GM21390 (cell line): ENCODE measurements around the gene PNPLA5.

Experiments used
- ATAC-seq: cut with Tn5 transposase; IDR thresholded peaks from one replicate; pipeline ENCODE4 v1.9.1; 2021; ENCODE audit not compliant: unreplicated experiment

The PNPLA5 gene

DNA sequence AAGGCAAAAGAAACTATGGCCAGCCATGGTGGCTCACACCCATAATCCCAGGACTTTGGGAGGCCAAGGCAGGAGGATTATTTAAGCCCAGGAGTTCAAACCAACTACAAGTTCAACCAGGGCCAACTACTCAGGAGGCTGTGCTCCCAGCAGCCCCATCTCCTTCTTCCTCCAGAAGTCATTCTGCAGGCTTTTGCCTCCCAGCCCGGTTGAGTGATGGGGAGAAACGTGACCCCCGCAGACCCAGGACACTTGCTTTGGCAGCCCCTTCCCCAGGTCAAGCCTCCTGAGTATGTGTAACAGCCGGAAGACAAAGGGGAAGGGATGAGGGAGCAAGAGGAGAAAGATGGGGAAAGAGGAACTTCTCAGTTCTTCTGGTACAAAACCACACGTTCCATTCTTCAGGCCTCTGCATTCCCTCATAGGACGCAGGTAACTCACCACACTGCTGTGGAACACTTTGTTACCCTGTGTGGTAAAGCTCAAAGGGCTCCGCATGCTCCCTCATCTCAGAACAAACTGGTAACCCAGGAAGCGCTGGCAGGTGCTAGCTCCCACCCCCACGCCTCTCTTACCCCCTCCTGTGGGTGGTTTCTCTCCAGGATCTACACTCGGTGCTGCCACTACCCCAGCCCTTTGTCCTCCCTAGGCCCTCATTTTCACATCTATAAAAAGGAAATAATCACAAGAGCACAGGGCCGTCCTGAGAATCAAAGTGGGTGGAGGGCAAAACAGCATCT, 33.5 kb downstream of the PNPLA5 start:
- no peak for ATAC-seq

- no peak for ATAC-seq
Observed at GRCh38 chr22:43857367-43857766, 34.4 kb downstream of the PNPLA5 start.

DNA sequence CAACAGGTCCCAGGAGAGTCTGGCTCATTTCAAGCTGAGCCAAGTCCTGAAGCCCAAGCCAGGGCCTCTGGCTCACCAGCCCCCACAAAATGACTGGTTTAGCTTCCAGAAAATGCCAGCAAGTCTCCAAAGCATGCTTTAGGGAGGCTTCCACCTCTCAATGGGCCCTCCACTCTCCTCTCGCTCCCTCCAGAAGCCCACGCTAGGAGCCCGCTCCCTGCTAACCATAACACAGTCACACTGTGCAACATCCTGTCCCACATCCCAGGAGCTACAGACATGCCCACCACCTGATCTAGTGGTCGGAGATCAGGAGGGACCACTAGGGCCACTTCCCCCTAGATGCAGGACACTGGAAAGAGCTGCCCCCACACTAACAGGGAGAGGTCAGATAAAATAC, 36.4 kb downstream of the PNPLA5 start:
- ATAC-seq, result no peak

DNA sequence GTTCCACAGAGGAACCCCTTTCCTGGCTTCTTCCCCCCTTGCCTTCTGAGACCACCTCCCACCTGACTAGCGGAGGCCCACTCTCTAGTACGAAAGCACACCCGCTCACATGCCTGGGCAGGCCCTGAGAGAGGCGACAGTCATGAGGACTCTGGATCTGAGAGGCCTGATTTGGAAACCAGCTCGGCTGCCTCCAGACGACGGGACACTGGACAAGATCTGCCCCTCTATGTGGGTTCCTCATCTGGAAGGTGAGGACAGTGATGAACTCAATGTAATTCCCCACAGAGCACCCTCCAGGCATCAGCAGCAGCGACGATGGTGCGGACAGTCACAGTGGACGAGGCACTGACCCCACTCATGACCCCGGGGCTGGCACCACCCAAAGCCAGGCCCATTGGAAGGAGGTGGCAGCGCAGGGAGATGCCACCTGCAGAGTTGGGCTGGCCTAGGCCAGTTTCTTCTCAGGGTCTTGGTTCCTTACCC, 37.0 kb downstream of the PNPLA5 start:
- ATAC-seq, result no peak

- ATAC-seq, result no peak
Observed at GRCh38 chr22:43854121-43854785, 37.6 kb downstream of the PNPLA5 start.

DNA sequence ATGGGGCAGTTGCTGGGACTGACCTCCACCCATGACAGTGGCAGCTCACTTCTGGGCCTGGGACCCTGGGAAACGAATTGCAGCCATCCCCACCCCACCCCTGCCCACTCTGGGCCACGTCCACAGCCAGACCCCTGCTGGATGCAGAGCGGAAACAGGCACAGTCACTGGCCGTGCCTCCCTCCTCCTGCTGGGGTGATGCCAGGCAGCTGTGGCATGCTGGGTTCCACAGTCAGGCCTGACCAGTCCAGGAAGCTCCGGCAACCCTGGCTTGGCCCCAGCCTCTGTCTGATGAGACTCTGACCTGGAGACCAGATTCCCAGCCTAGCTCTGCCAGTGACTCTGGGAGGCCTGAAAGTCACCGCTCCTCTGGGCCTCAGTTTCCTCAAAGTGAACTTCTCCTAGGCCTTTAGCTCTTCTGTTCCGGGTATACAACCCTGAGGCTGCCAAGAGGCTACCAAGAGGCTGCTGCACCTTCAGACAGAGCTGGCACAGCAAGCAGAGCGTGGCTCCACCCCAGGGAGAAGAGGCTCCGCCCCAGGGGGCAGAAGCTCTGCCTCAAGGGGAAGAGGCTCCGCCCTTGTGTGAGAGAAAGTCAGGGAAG, 38.4 kb downstream of the PNPLA5 start:
- no peak for ATAC-seq

- no peak for ATAC-seq
Observed at GRCh38 chr22:43852573-43853327, 39.1 kb downstream of the PNPLA5 start.

GRCh38 chr22:43851979-43852307, 39.9 kb downstream of the PNPLA5 start:
- ATAC-seq, result no peak

GRCh38 chr22:43851058-43851978, 40.5 kb downstream of the PNPLA5 start:
- ATAC-seq, result no peak

GRCh38 chr22:43850529-43850928, 41.3 kb downstream of the PNPLA5 start:
- no peak for ATAC-seq

- no peak for ATAC-seq
Observed at GRCh38 chr22:43849731-43850130, 42.1 kb downstream of the PNPLA5 start.

DNA sequence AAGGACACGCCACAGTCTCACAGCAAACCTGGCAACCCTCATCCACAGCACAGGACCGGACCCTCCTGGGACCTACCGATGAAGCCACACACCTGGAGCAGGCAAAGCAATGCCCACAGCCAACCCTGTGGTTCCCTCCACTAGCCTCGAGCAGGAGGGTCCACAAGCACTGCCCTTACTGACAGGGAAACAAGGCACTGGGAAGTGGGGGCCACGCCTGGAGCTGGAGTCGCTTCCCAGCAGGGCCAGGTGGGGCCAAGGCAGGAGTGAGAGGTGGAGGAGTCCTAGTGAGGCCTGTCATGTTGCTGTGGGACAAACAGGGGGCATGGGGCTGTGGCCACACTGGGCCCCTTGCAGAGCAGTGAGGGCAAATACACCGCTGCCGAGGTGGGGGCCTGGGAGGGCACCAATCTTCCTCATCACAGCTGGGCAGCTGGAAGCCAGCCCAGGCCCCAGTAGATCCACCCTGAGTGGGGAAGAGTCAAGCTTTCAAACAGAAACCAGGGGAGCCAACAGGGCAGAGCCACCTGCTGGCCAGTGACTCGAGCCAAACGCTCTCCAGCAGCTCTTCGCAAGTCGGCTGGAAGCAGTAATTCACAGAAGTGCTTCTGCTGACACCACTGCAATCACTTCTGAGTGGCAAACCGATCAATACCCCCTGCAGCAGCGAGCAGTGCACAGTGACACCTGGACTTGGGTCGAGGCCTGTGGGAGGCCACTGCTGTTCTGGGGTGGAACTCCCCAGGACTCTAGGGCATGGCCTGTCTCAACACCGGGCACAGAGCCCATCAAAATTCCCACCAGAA, 43.2 kb downstream of the PNPLA5 start:
- no peak for ATAC-seq

- ATAC-seq, result no peak
Observed at GRCh38 chr22:43847376-43848289, 44.2 kb downstream of the PNPLA5 start.

- no peak for ATAC-seq
Observed at GRCh38 chr22:43846966-43847365, 44.8 kb downstream of the PNPLA5 start.

DNA sequence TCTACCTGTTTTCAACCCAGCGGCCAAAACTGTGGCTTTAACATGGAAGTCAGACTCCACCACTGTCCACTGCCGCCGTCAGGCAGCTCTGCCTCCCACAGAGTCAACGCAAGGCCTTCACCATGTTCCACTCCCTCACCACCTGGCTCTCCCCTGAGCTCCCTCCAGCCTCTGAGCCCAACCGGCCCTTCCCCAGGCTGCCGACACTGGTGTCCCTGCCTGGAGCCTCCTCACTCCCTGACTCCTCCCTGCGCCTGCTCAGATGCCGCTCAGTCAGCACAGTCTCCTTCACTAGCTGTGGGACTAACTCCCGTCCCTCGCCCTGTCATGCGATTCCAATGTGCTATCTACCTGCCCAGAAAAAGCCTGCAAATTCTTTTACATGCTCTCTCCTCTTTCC, 45.8 kb downstream of the PNPLA5 start:
- no peak for ATAC-seq

DNA sequence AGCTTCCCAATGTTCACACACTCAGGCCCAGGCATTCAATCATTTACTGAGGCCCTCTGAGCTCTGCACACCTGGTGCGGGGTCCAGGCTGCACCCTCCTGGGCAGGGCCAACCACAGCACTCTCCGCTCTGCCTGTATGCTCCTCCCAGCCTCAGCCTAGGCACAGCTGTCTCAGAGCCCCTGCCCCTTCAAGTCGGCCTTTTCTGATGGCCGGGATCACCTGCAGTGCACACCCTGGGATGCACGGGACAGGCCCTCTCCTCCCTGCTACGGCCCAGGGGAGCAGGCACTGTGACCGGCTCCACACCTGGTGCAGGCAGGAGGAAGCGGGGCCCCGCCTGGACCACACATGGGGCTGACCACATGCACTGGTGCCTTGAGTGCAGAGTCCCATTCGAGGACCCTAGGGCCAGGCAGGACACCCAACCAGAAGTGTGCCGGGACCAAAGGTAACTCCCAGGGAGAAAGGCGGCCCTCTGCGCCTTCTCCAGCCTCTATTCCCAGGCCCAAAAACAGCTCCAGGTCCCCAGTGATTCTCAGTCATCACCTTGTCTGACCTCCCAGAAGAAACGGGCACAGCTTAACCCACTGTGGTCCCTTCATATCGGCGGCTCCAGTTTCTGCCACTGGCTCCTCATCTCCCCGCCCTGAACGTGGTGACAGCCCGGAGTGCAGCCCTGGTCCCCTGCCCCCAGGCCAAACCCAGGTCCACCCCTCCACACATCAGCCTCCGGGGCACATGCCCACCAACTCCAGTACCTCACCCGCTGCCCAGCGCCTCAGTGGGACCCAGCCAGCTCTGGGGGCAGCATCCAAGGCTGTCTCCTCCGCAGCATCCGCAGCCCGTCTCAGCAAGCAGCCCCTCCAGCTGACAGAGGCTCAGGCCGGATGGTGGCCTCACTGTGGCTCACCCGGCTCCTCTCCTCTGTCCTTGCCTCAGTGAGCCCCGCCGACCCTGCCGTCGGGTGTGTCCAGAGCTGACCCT, 47.0 kb downstream of the PNPLA5 start:
- ATAC-seq, result no peak

DNA sequence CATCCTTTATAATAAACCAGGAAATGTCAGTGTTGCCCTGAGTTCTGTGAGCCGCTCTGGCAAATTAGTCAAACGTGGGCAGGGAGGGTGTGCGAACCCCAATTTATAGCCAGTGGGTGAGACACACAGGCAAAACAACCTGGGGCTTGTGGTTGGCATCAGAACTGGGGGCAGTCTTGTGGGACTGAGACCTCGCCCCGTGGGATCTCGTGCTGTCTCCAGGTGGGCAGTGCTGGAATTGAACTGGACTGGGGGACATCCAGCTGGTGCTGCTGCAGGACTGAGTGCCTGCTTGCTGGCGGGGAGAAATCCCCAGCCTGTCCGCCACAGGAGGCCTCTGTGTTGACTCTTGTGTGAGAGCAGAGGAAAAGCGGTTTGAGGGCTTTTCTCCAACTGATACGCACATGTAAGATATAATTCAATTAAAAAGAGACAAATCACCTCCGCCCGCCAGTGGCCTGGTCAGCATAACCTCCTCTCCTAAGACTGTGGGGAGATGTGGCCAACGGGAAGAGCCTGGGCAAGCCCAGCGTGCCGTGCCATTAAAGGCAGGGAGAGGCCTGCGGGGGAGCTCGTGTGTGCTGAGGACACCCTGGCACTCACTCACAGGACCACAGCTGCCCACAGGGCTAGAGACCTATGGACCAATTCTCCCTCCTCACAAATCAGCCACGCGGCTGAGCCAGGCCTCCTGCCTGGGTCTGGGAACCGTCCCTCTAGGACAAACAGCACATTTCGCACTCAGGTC, 47.9 kb downstream of the PNPLA5 start:
- ATAC-seq, result no peak
